SIG-M5 treated with dmso at 0.1 percent for 504 hours (cell line): ENCODE measurements around the gene ANXA2.
"Not testable (repeated sequence)": the region's sequence is repeated elsewhere in the genome, so short reads cannot be mapped to it uniquely, and the experiment has no call there.

Experiments
- DNase-seq: peaks from one replicate; lab custom pipeline; 2025; ENCODE audit not compliant: unreplicated experiment; lab: John Stamatoyannopoulos, UW

ANXA2 gene

DNA sequence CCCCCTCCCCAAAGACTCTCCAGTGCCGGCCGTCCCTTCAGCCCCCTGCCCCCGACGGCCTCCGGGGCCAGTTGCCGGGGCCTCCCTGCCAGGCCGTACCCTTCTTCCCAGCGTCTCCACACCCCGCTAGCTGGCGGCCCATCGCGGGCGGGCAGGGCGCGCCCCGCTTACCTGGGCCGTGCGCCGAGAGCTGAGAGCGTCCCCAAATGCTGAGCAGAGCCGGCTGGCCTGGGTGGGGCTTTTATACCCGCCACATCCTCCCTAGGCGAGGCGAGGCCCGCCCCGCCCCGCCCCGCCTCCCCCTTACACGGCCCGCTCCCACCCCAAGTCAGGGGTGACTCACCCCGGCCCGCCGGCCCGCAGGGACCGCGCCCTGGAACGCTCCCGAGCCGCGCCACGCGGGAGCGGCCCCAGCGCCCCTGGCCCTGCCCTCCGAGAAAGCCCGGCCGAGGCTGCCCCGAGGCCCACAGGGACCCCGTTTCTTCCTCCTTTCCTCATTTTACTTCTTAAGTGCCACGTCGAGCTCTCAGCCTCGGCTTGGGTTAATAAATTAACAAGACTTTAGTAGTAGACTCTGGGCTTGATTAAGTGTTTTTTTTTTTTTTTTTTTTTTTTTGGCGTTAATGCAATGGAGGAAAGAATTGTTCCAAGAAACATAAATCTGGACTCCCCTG, at the start of gene ANXA2:
Gene ANXA2, minus strand, starts transcription at position 215 of the 674 bp plus-strand sequence. CDS start 11,911 bp downstream, outside the sequence.
- peak; percentile 65 for DNase-seq

DNA sequence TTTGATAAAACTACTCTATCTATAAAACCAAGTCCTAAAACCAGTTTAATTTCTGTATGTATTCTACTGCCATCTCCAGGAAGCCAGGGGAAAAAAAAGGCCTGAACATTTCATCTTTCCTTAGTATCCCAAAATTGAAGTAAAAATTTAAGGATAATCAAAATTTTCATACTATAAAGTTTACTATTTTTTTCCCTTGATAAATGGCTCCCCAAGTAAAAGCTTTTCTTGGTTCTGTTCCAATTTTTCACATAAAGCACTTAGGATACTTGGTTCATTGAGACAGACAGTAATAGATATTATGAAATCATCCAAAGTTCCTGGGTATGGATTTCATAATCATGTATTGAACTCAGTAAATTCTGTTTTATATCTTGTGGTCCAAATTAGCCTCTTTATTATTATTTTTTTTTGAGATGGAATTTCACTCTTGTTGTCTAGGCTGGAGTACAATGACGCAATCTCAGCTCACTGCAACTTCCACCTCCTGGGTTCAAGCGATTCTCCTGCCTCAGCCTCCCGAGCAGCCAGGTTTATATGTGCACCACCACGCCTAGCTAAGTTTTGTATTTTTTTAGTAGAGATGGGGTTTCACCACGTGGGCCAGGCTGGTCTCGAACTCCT, 46.6 kb upstream of the ANXA2 start:
- DNase-seq, result peak; percentile 2

DNA sequence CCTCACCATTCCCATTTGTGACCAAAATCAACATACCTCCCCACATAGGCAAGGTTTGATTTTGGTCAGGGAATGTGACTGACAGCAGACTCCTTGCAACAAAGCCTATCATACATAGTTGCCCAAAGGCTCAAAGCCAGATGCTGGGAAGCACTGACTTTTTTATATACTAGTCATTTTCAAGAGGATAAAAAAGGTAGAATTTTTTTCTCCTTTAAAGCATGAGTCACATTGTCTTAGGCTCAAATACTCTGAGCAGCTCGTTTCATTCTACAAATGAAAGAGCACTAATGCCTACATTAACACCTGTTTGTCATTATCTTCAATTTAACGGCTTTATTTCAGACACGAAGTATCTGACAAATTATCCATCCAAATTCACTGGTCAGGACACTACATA, 45.0 kb upstream of the ANXA2 start:
- no peak for DNase-seq

GRCh38 chr15:60442031-60442650, 44.4 kb upstream of the ANXA2 start:
- DNase-seq, result no peak

- no peak for DNase-seq
Observed at GRCh38 chr15:60441331-60441730, 43.5 kb upstream of the ANXA2 start.

GRCh38 chr15:60438646-60439045, 40.9 kb upstream of the ANXA2 start:
- DNase-seq, result no peak

DNA sequence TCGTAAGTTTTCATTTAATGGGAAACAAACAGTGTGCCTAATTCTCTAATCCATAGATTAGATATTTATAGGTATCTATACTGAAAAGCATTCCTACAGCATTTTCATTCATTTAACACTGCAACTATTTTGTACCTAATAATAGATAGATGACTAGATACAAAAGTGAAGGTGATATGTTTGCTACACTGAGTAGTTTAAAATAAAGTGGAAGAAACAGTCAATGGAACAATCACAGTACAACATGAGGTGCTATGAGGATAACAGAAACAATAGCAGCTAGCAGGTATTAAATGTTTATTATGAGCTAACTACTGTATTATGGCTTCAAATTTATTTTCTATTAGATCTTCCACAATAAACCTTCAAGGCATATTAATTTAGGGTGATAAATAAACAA, 31.1 kb upstream of the ANXA2 start:
- DNase-seq, result no peak

- no peak for DNase-seq
Observed at GRCh38 chr15:60426870-60427508, 29.2 kb upstream of the ANXA2 start.

- no peak for DNase-seq
Observed at GRCh38 chr15:60425461-60425860, 27.7 kb upstream of the ANXA2 start.

GRCh38 chr15:60424006-60424405, 26.2 kb upstream of the ANXA2 start:
- DNase-seq, result no peak

DNA sequence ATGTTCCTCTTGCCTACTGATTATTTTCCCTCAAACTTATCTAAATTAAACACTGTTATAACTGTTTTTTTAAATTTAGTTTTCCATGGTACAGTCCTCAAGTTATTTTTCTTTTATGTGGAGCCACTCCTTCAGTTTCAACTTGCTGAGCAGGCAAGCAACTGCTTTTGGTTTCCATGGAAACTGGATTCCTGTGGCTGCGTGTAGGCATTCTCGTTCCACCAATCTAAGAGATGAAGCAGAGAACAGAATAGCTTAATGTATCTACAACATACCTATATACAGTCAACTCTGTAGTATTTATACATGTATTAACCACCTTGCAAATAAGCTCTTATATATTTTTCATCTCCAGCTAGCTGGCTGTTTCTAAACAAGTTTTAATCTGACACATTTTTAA, 25.8 kb upstream of the ANXA2 start:
- DNase-seq, result no peak

GRCh38 chr15:60421544-60421943, 23.8 kb upstream of the ANXA2 start:
- DNase-seq, result no peak

GRCh38 chr15:60420203-60420716, 22.5 kb upstream of the ANXA2 start:
- no peak for DNase-seq

DNA sequence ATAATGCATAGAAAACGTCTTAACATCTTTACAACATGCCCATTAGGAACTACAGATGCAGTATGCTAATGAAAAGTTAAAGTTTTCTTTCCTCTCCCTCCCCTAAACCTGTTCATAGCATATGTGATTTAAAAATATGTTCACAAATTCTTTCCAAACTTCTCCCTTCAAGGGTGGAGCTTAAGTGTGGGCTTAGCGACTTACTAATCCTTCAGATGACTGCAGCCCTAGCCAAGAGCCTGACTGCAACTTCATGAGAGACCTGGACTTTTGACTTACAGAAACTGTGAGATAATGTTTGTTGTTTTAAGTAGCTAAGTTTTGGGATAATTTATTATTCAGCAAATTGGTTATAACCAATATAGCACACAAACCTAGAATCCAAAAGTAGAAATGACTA, 22.0 kb upstream of the ANXA2 start:
- DNase-seq, result no peak

- DNase-seq, result no peak
Observed at GRCh38 chr15:60418096-60418495, 20.3 kb upstream of the ANXA2 start.

GRCh38 chr15:60417112-60417511, 19.3 kb upstream of the ANXA2 start:
- DNase-seq, result no peak

GRCh38 chr15:60416484-60416883, 18.7 kb upstream of the ANXA2 start:
- no peak for DNase-seq

- DNase-seq, result peak; percentile 5
Observed at GRCh38 chr15:60414016-60414682, 16.4 kb upstream of the ANXA2 start.

DNA sequence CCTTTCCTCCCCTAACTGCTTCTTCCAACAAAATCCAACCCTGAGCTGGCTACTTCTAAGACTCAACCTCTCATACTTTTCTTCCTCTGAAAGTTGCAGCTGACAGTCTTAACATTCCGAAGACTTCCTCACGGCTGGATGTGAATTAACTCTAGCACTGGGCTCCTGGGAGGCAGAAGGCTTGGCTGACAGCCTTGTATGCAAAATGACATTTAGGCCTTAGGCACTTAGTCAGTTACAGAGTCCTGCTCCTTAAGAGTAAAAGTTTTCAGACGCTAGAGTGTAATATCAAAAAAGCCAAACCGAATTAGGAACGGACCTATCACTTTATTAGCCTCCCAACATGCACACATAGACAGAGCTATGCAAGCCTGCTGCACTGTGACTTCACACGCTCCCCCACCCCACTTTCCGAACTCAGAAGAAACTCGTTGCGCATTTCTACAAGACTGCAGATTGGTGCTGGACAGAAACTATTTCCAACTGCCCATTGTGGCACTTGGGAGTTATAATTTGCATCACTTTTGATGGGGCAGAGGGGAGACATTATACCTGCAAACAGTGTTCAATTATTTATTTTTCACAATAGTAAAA, 15.5 kb upstream of the ANXA2 start:
- DNase-seq, result no peak

- DNase-seq, result not testable (repeated sequence)
Observed at GRCh38 chr15:60412807-60413206, 15.0 kb upstream of the ANXA2 start.
